K562 (cell line): ENCODE data around the gene SLC2A13. TPM values are rescaled to one million over a fixed set of nuclear protein-coding genes. Genes with fewer than 3 reads are reported as not detected.

Source experiments
- ATAC-seq: fragments of 200-7000 bp; cut with Tn5 transposase; 3 replicates; pipeline ENCODE4 v1.9.1; 2020; ENCODE audit warnings: moderate library complexity
- BruUV-seq: library from RNA; stranded (reverse); fragments of 400-500 nt; replicated peaks from 2 replicates; lab custom pipeline; 2021; lab: Mats Ljungman, UMichigan
- CTCF ChIA-PET: fragments of 300-600 bp; formaldehyde crosslinking; extraction: SDS; loops from one replicate; lab custom pipeline; 2021; ENCODE audit warnings: low intra/inter-chr PET ratio; lab: Yijun Ruan, JAX
- POLR2A ChIA-PET: fragments of 300-600, 350-650 bp; sonication (Branson Sonifier 250); formaldehyde crosslinking; extraction: SDS; loops from one replicate; lab custom pipeline; 2021; ENCODE audit warnings: antibody characterized with exemption, inconsistent platforms; lab: Yijun Ruan, JAX
- DNase-seq, 4 experiments: peaks; one replicate each; pipeline versions ENCODE4 v3.0.0 to v3.0.0-alpha.2; 2011 to 2018; ENCODE audit warnings: low spot score in 3 of 4, mixed read lengths in 3 of 4; ENCODE audit errors: extremely low read depth in 1 of 4
- FAIRE-seq: peaks from 2 replicates; lab custom pipeline; 2011; peaks lifted over from hg19 to GRCh38; lab: Jason Lieb, UNC
- H2AFZ ChIP-seq: 2 replicates; pipeline ENCODE4 v1.6.0; 2011; ENCODE audit warnings: low read depth, low read length, control low read depth, inconsistent platforms
- H3K27ac ChIP-seq: fragments of 200-600 bp; 3 replicates; pipeline ENCODE4 v1.8.0; 2011; ENCODE audit warnings: low read depth, mild to moderate bottlenecking, control low read depth, inconsistent platforms, low read length, moderate library complexity, mixed read lengths; ENCODE audit errors: extremely low read depth
- H3K27me3 ChIP-seq, 2 experiments: fragments of 300-600 bp in 1 of 2; 2 replicates in 1 of 2; 3 replicates in 1 of 2; pipeline versions ENCODE4 v1.6.0 to v1.8.0; 2011; ENCODE audit warnings: inconsistent platforms in 2 of 2, low read length in 2 of 2, mild to moderate bottlenecking in 1 of 2, mixed read lengths in 1 of 2, moderate library complexity in 1 of 2; ENCODE audit not compliant: control insufficient read depth in 2 of 2, insufficient read depth in 2 of 2
- H3K36me3 ChIP-seq: fragments of 300-600 bp; 3 replicates; pipeline ENCODE4 v1.8.0; 2011; ENCODE audit warnings: mild to moderate bottlenecking, low read length, inconsistent platforms; ENCODE audit not compliant: control insufficient read depth, insufficient read depth
- H3K4me1 ChIP-seq, 2 experiments: fragments of 200-600 bp in 1 of 2; replicated peaks in 1 of 2; 2 replicates in 1 of 2; 3 replicates in 1 of 2; pipeline versions ENCODE4 v1.5.1 to v1.8.0; 2011; ENCODE audit warnings: inconsistent platforms in 2 of 2, low read length in 2 of 2, mild to moderate bottlenecking in 1 of 2, mixed read lengths in 1 of 2, moderate library complexity in 1 of 2; ENCODE audit not compliant: control insufficient read depth in 2 of 2, insufficient read depth in 2 of 2
- H3K4me2 ChIP-seq: 2 replicates; pipeline ENCODE4 v1.6.1; 2011; ENCODE audit warnings: low read length, control low read depth, inconsistent platforms, mixed read lengths; ENCODE audit not compliant: insufficient read depth
- H3K4me3 ChIP-seq: fragments of 200-600 bp; sonication (generic), shearing (Covaris generic); 2 replicates; pipeline ENCODE4 v1.5.1; 2016; ENCODE audit warnings: control low read depth, inconsistent platforms
- H3K79me2 ChIP-seq: fragments of 200-600 bp; 3 replicates; pipeline ENCODE4 v1.8.0; 2011; ENCODE audit warnings: low read length, inconsistent platforms; ENCODE audit not compliant: control insufficient read depth, insufficient read depth
- H3K9ac ChIP-seq, 2 experiments: 2 replicates each; pipeline versions ENCODE4 v1.6.0 to v1.6.1; 2011; ENCODE audit warnings: low read depth in 2 of 2, low read length in 2 of 2, control low read depth in 1 of 2, inconsistent platforms in 1 of 2, mild to moderate bottlenecking in 1 of 2, mixed read lengths in 1 of 2; ENCODE audit not compliant: insufficient read depth in 1 of 2
- H3K9me1 ChIP-seq: one replicate; pipeline ENCODE4 v1.6.0; 2011; ENCODE audit warnings: inconsistent platforms, mild to moderate bottlenecking, low read length, moderate library complexity; ENCODE audit not compliant: control insufficient read depth, insufficient read depth
- H3K9me3 ChIP-seq: replicated peaks from 2 replicates; pipeline ENCODE4 v1.5.1; 2011; ENCODE audit warnings: low read depth, low read length, inconsistent platforms; ENCODE audit not compliant: control insufficient read depth, insufficient read depth
- H4K20me1 ChIP-seq: replicated peaks from 2 replicates; pipeline ENCODE4 v1.6.1; 2011; ENCODE audit warnings: low read length, inconsistent platforms, mixed read lengths; ENCODE audit not compliant: control insufficient read depth, insufficient read depth
- BHLHE40 ChIP-seq: IDR thresholded peaks from 2 replicates; pipeline ENCODE4 v1.6.1; 2011; ENCODE audit warnings: low read length, improper control_type of control experiment
- CHD1 ChIP-seq: fragments of 200-600 bp; sonication (generic); IDR thresholded peaks from one replicate; pipeline ENCODE4 v1.6.1; 2012; ENCODE audit warnings: mild to moderate bottlenecking, moderate library complexity, low read length, inconsistent platforms
- DPF2 ChIP-seq: fragments of 450-650 bp; IDR thresholded peaks from 2 replicates; pipeline ENCODE4 v1.6.1; 2016
- EWSR1 ChIP-seq: fragments of 450-650 bp; IDR thresholded peaks from 2 replicates; pipeline ENCODE4 v1.6.1; 2018; ENCODE audit warnings: borderline replicate concordance, mild to moderate bottlenecking, low read depth, moderate library complexity; ENCODE audit not compliant: partially characterized antibody
- GATAD2A ChIP-seq: fragments of 450-650 bp; IDR thresholded peaks from 2 replicates; pipeline ENCODE4 v1.6.1; 2017
- MAFK ChIP-seq: IDR thresholded peaks from 2 replicates; pipeline ENCODE4 v1.6.1; 2011; ENCODE audit warnings: low read length, improper control_type of control experiment
- NFE2L1 ChIP-seq: fragments of 450-650 bp; IDR thresholded peaks from 2 replicates; pipeline ENCODE4 v1.6.1; 2016; ENCODE audit warnings: missing genetic modification characterization, low read depth, mild to moderate bottlenecking, missing compliant biosample characterization, moderate library complexity, borderline replicate concordance
- NFIX ChIP-seq: fragments of 250-450 bp; sonication (Bioruptor Pico); IDR thresholded peaks from 2 replicates; pipeline ENCODE4 v1.4.0; 2020; ENCODE audit warnings: low read depth, mild to moderate bottlenecking, moderate library complexity
- POLR2AphosphoS5 ChIP-seq: IDR thresholded peaks from 2 replicates; pipeline ENCODE4 v1.6.1; 2011; ENCODE audit warnings: mild to moderate bottlenecking, low read depth, low read length, moderate library complexity; ENCODE audit not compliant: control insufficient read depth, insufficient read depth
- RREB1 ChIP-seq: fragments of 250-450 bp; sonication (Bioruptor Pico); IDR thresholded peaks from 2 replicates; pipeline ENCODE4 v1.4.0; 2020
- TEAD2 ChIP-seq: fragments of 450-650 bp; IDR thresholded peaks from 2 replicates; pipeline ENCODE4 v1.6.1; 2016; ENCODE audit warnings: missing genetic modification characterization, control low read depth, missing compliant biosample characterization
- ZFP36 ChIP-seq: fragments of 150-350 bp; IDR thresholded peaks from 2 replicates; pipeline ENCODE4 v1.6.1; 2018; ENCODE audit warnings: low read length, low read depth; ENCODE audit not compliant: partially characterized antibody
- ZNF212 ChIP-seq: fragments of 450-650 bp; formaldehyde crosslinking; IDR thresholded peaks from 2 replicates; pipeline ENCODE4 v1.4.0; 2020; ENCODE audit warnings: mild to moderate bottlenecking
- ZNF347 ChIP-seq: fragments of 450-650 bp; formaldehyde crosslinking; IDR thresholded peaks from 2 replicates; pipeline ENCODE4 v1.4.0; 2020; ENCODE audit warnings: low read depth, mild to moderate bottlenecking, moderate library complexity
- in situ Hi-C: fragments of 300-500 bp; cut with MboI; formaldehyde crosslinking; loops from 4 replicates; pipeline ENCODE4 v1.15.0; 2018; ENCODE audit warnings: inconsistent platforms, mixed read lengths
- intact Hi-C: fragments of 100-400 bp; cut with micrococcal nuclease; formaldehyde crosslinking; loops from 2 replicates; pipeline ENCODE4 v1.14.2; 2022
- polyA plus RNA-seq, 8 experiments: library from polyadenylated mRNA; depleted of rRNA in 4 of 8; stranded (reverse) in 5 of 8; unstranded in 3 of 8; fragments of >200 nt; fragmentation: Nextera tagmentation in 2 of 8; fragmentation: Illumina TruSeq in 1 of 8; extraction: Ambion mirVana in 2 of 8; extraction: Trizol in 1 of 8; gene quantifications; 2 replicates each; pipeline versions ENCODE4 v1.2.1 to v1.2.3, GENCODE V29; 2011 to 2014; ENCODE audit warnings: inconsistent platforms in 1 of 8, missing spikeins in 1 of 8
- total RNA-seq, 7 experiments: library from RNA; depleted of rRNA in 6 of 7; stranded (reverse); fragments of >200 nt in 6 of 7; fragmentation: Illumina TruSeq in 2 of 7; extraction: Trizol in 2 of 7; gene quantifications; 2 replicates each; pipeline versions ENCODE4 v1.2.1 to v1.2.3, GENCODE V29; 2011 to 2021; ENCODE audit warnings: low replicate concordance in 1 of 7
- TF ChIP-seq, protein P1 (sequence below): sonication (generic); formaldehyde crosslinking; IDR thresholded peaks from 2 replicates; pipeline ENCODE4 v1.8.1; 2022; ENCODE audit warnings: missing genetic modification reagents
- TF ChIP-seq, protein P2 (sequence below): fragments of 450-650 bp; IDR thresholded peaks from 2 replicates; pipeline ENCODE4 v1.6.1; 2016; ENCODE audit warnings: low read depth, mild to moderate bottlenecking, moderate library complexity

The SLC2A13 gene
- total and polyA plus RNA-seq, 9 of the 15 experiments (the other 6 are each of a cell fraction or from before 2014, with no cell fraction given) = 1.7 to 12.4 (median 9.0) TPM

GRCh38 chr12:39816671-39817185 lies 289.2 kb downstream of the SLC2A13 start:
- no peaks in the 10 kb centered on the region for H3K9me3 ChIP-seq
- in situ Hi-C loops = no loop called here
- no TSS peak for BruUV-seq
- FAIRE-seq = no peak
- no peaks in the 10 kb centered on the region for H3K9me1 ChIP-seq
- intact Hi-C loops = no loop called here
- H3K27ac ChIP-seq = no peak overlapping the region
- no peak overlapping the region for H3K4me2 ChIP-seq
- H3K79me2 ChIP-seq = no peaks in the 10 kb centered on the region
- no peaks in the 10 kb centered on the region for H3K36me3 ChIP-seq
- no peaks in the 10 kb centered on the region for H3K27me3 ChIP-seq
- POLR2A ChIA-PET = interaction anchor here (0.9 kb wide), 1 partner anchor 8 kb away, joined by 4 read pairs; no protein-coding TSS in a partner anchor
- H3K9ac ChIP-seq = no peak overlapping the region
- no peaks in the 10 kb centered on the region for H4K20me1 ChIP-seq
- H3K4me1 ChIP-seq = no peaks in the 10 kb centered on the region
- DNase-seq = no peak
- H3K4me3 ChIP-seq = no peak overlapping the region
- CTCF ChIA-PET = no interaction called here
- H2AFZ ChIP-seq = no peak overlapping the region
- ATAC-seq = no peak
- no peak for TF ChIP-seq ZNF347 (CRISPR knock-in tag)
- TF ChIP-seq BHLHE40 = no peak
- TF ChIP-seq CHD1 = no peak
- TF ChIP-seq DPF2 = no peak
- TF ChIP-seq EWSR1 = no peak
- no peak for TF ChIP-seq RREB1 (CRISPR knock-in tag)
- TF ChIP-seq NFE2L1 (tag) = no peak
- TF ChIP-seq ZNF212 (CRISPR knock-in tag) = no peak
- TF ChIP-seq, protein P1, sequence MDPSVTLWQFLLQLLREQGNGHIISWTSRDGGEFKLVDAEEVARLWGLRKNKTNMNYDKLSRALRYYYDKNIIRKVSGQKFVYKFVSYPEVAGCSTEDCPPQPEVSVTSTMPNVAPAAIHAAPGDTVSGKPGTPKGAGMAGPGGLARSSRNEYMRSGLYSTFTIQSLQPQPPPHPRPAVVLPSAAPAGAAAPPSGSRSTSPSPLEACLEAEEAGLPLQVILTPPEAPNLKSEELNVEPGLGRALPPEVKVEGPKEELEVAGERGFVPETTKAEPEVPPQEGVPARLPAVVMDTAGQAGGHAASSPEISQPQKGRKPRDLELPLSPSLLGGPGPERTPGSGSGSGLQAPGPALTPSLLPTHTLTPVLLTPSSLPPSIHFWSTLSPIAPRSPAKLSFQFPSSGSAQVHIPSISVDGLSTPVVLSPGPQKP (CRISPR knock-in tag) = no peak
- no peak for TF ChIP-seq MAFK
- no peak for TF ChIP-seq GATAD2A
- TF ChIP-seq ZFP36 = no peak
- TF ChIP-seq TEAD2 (tag) = no peak
- TF ChIP-seq, protein P2, sequence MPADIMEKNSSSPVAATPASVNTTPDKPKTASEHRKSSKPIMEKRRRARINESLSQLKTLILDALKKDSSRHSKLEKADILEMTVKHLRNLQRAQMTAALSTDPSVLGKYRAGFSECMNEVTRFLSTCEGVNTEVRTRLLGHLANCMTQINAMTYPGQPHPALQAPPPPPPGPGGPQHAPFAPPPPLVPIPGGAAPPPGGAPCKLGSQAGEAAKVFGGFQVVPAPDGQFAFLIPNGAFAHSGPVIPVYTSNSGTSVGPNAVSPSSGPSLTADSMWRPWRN = no peak
- TF ChIP-seq NFIX = no peak
- no peak for TF ChIP-seq POLR2AphosphoS5
